ENCODE measurements around the gene TRPV6.

TRPV6 gene

DNA sequence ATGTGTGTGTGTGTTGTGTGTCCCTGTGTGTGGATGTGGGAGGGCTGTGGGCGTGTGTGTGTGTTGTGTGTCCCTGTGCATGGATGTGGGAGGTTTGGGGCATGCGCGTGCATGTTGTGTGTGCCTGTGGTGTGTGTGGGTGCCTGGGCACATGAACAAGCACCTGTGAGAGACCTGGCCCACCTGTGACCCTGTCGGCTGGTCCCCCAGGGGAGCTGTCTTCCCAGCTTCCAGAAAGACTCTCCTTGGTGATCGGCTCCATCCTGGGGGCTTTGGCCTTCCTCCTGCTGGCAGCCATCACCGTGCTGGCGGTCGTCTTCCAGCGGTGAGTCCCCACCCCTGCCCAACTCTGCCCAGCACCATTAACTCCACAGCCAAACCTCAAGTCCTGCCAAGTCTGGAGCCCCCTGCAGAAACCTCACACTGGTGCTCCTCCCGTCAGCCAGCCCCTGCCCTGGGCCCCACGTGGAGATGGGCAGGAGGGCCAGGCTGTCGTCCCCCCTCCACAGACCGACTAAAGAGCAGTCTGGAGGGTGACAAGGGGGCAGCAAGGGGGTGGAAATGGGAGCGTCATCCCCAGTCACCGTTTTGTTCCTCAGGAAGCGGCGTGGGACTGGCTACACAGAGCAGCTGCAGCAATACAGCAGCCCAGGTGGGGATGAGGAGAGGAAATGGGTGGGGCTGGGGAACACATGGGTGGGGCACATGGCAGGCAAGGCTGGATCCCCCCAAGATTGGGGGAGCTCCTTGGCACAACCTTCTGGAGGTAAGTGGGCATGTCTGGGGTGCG lies 18.0 kb downstream of the TRPV6 start:
- DNase-seq: no peak

- no peak for DNase-seq
Measured at GRCh38 chr7:142867097-142867378, 18.5 kb downstream of the TRPV6 start.

GRCh38 chr7:142866361-142867096 lies 19.0 kb downstream of the TRPV6 start:
- DNase-seq: no peak

- no peak for DNase-seq
Measured at GRCh38 chr7:142865766-142866165, 19.8 kb downstream of the TRPV6 start.

- no peak for DNase-seq
Measured at GRCh38 chr7:142864980-142865747, 20.4 kb downstream of the TRPV6 start.

GRCh38 chr7:142863891-142864685 lies 21.5 kb downstream of the TRPV6 start:
- no peak for DNase-seq

- no peak for DNase-seq
Measured at GRCh38 chr7:142862786-142863400, 22.7 kb downstream of the TRPV6 start.

GRCh38 chr7:142862351-142862750 lies 23.2 kb downstream of the TRPV6 start:
- DNase-seq: no peak

DNA sequence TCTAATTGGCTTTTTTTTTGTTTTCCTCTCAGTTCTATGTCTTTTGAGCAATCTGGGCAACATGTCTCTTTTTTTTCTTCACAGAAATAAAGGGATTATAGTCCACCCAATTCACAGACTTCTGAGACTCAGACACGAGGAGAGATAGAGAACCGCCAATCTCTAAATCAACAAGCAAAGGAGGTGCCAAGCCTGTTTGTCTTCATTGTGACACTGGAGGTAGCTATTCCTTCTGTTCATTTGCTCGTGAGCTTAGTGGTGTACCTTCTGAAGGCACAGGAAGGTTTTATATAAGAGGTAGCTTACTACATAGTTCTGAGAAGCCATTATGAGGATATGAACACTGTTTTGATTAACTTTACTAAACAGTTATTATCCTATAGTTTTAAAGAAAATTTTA lies 24.6 kb downstream of the TRPV6 start:
- DNase-seq: no peak

DNA sequence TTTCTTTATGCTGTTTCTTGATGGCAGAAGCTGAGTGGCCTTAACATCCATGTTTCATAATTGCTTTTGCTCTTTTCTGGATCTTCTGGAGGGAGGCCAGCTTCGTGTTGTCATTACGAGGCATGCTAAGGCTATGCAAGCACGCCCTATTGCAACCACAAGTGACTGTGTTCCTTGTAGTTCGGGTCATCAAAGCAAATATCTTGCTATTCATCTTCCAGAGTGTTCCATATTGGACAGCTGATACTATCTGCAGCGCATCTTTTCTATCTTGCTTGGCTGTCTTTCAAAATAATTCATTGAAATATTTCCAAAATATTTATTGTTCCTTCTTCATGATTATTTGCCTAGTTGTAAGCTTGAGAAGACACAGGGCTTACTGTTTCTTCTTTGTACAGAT lies 25.7 kb downstream of the TRPV6 start:
- DNase-seq: no peak

- no peak for DNase-seq
Measured at GRCh38 chr7:142859411-142859810, 26.1 kb downstream of the TRPV6 start.

DNA sequence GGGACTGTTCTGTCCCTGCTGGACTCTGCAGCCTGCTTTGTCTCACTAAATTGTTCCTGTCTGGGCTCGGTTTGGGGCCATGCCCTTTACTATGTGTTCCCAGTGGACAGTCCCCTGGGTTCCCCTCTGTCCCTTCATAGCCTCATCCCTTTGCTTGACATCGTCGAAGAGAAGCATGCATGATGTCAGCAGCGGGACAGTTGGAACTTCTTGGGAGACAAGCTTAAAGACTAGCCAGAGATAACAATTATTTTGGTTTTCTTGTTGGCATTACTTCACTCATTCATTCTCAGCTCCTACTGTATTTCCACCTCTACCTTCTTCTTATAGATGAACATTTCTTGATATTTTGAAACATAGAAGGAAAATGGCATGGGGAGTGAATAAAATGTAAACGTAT lies 27.9 kb downstream of the TRPV6 start:
- DNase-seq: no peak

- DNase-seq: no peak
Measured at GRCh38 chr7:142856565-142857245, 28.8 kb downstream of the TRPV6 start.

- DNase-seq: no peak
Measured at GRCh38 chr7:142855756-142856564, 29.6 kb downstream of the TRPV6 start.

DNA sequence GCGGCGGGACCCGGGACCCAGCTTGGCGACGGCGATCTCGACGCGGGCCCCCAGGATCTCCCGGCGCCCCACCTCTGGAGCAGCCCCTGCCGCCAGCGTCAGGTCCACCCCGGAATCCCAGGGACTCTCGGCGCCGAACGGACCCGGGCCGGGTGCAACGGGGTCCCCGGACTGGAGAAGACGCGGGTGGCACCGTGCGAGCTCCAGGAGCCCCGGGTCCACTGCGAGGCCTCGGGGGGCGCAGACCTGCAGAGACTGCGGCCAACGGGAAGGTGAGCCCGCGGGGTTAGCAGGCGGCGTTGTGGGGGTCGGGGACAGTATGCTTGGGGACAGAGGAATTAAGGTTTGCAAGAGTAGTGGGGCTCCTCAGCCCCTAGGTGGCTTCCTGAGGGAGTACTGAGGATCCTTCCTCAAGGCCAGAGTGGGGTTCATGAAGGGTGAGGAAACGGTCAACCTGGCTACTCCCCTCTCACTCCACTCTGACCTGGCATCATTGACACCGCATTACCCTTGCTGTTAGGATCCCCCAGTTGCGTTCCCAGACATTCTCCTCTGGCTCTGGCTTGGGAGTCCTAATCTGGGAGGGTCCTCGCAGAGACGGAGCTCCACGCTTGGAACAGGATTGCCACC lies 30.3 kb downstream of the TRPV6 start:
- DNase-seq: no peak

- DNase-seq: peak; percentile 44
Measured at GRCh38 chr7:142854372-142855113, 31.0 kb downstream of the TRPV6 start, which contains the start of gene EPHB6. Gene EPHB6 (plus strand): TSS chr7:142855076. CDS start chr7:142863228, 8,152 bp downstream.

- DNase-seq: peak; percentile 43
Measured at GRCh38 chr7:142853739-142854371, 31.7 kb downstream of the TRPV6 start.

- DNase-seq: no peak
Measured at GRCh38 chr7:142851919-142852318, 33.6 kb downstream of the TRPV6 start.

GRCh38 chr7:142851269-142851668 lies 34.3 kb downstream of the TRPV6 start:
- no peak for DNase-seq

Measured in effector CD8-positive, alpha-beta T cell (primary cell).